Measurements from ENCODE around the gene ABCB11.

- no peak for TF ChIP-seq ZBTB33 (IDR thresholded peaks at IDR 0.05)
- TF ChIP-seq CTCF (IDR thresholded peaks at IDR 0.05; ENCODE audit: low read depth, low read length, missing input control) = no peak
- no peak for TF ChIP-seq YY1 (IDR thresholded peaks at IDR 0.05)
- no peak for TF ChIP-seq TAF1 (conservative IDR thresholded peaks at IDR 0.05)
- TF ChIP-seq REST (IDR thresholded peaks at IDR 0.05) = no peak
- no peak for TF ChIP-seq MAX (IDR thresholded peaks at IDR 0.05)
- TF ChIP-seq GABPA (IDR thresholded peaks at IDR 0.05 in 1 of 2, conservative IDR thresholded peaks at IDR 0.05 in 1 of 2) = no peak
Measured at GRCh38 chr2:169039702-169040101, 8.6 kb upstream of the ABCB11 start.
